Loucy (cell line): Measurements from ENCODE around the gene IDH2.

Experiments
- H2AFZ ChIP-seq: fragments of 200-600 bp; sonication (generic); 2 replicates; pipeline ENCODE4 v1.6.0; 2016; ENCODE audit warnings: antibody characterized with exemption, mild to moderate bottlenecking, low read length, moderate library complexity
- H3F3A ChIP-seq: fragments of 200-600 bp; 2 replicates; pipeline ENCODE4 v1.6.0; 2016; ENCODE audit warnings: antibody characterized with exemption, low read depth, mild to moderate bottlenecking
- H3K27me3 ChIP-seq: fragments of 200-600 bp; sonication (generic); 2 replicates; pipeline ENCODE4 v1.6.1; 2014; ENCODE audit warnings: low read length, mild to moderate bottlenecking; ENCODE audit not compliant: insufficient read depth, poor library complexity, severe bottlenecking
- H3K36me3 ChIP-seq: fragments of 200-600 bp; sonication (generic); 2 replicates; pipeline ENCODE4 v1.6.1; 2016; ENCODE audit warnings: low read length; ENCODE audit not compliant: insufficient read depth
- H3K4me1 ChIP-seq: fragments of 200-600 bp; sonication (generic); 2 replicates; pipeline ENCODE4 v1.5.1; 2014; ENCODE audit warnings: low read length, mild to moderate bottlenecking; ENCODE audit not compliant: insufficient read depth, poor library complexity, severe bottlenecking
- H3K4me2 ChIP-seq: fragments of 200-600 bp; sonication (generic); 2 replicates; pipeline ENCODE4 v1.6.0; 2014; ENCODE audit warnings: antibody characterized with exemption, low read length, low read depth, mild to moderate bottlenecking; ENCODE audit not compliant: poor library complexity, severe bottlenecking
- H3K4me3 ChIP-seq: fragments of 200-600 bp; sonication (generic); 2 replicates; pipeline ENCODE4 v1.5.1; 2014; ENCODE audit warnings: low read length, mild to moderate bottlenecking, mixed read lengths; ENCODE audit not compliant: poor library complexity, severe bottlenecking
- H3K79me2 ChIP-seq: fragments of 200-600 bp; sonication (generic); 2 replicates; pipeline ENCODE4 v1.6.1; 2014; ENCODE audit warnings: low read length; ENCODE audit not compliant: insufficient read depth
- H3K9ac ChIP-seq: fragments of 200-600 bp; sonication (generic); 2 replicates; pipeline ENCODE4 v1.6.0; 2014; ENCODE audit warnings: mild to moderate bottlenecking, low read depth, low read length, moderate library complexity; ENCODE audit not compliant: poor library complexity, severe bottlenecking
- H3K9me2 ChIP-seq: fragments of 200-600 bp; sonication (generic); replicated peaks from 2 replicates; pipeline ENCODE4 v1.6.1; 2016; ENCODE audit warnings: low read depth, low read length, mixed read lengths
- H3K9me3 ChIP-seq: fragments of 200-600 bp; sonication (generic); 2 replicates; pipeline ENCODE4 v1.6.1; 2014; ENCODE audit warnings: mild to moderate bottlenecking, antibody characterized with exemption, low read length, low read depth; ENCODE audit not compliant: insufficient read depth
- H4K20me1 ChIP-seq: fragments of 200-600 bp; sonication (generic); 2 replicates; pipeline ENCODE4 v1.6.0; 2014; ENCODE audit warnings: antibody characterized with exemption, low read length, mild to moderate bottlenecking; ENCODE audit not compliant: insufficient read depth, poor library complexity, severe bottlenecking
- CTCF ChIP-seq: fragments of 200-600 bp; sonication (generic); conservative IDR thresholded peaks from 2 replicates; pipeline ENCODE4 v1.5.1; 2014; ENCODE audit warnings: mild to moderate bottlenecking, antibody characterized with exemption, low read length
- EZH2phosphoT487 ChIP-seq: fragments of 200-600 bp; IDR thresholded peaks from 2 replicates; pipeline ENCODE4 v1.6.1; 2018; ENCODE audit warnings: antibody characterized with exemption, mild to moderate bottlenecking, moderate library complexity, borderline replicate concordance

IDH2 gene

GRCh38 chr15:90035840-90036230, 66.4 kb downstream of the IDH2 start:
- Histone ChIP-seq H3K4me2 (peak overlapping the region; percentile 85), H3K4me1 (peaks cover 89% of the 10 kb centered on the region), H3K27me3 (no peaks in the 10 kb centered on the region), H3K9me3 (no peaks in the 10 kb centered on the region), H2AFZ (no peak overlapping the region), H3F3A (peaks cover 4% of the 10 kb centered on the region; the same call in 1 of the 2 replicates), H3K9me2 (no peaks in the 10 kb centered on the region), H3K79me2 (peaks cover 71% of the 10 kb centered on the region), H4K20me1 (no peaks in the 10 kb centered on the region), H3K4me3 (no peak overlapping the region), H3K36me3 (no peaks in the 10 kb centered on the region), H3K9ac (peak overlapping the region; percentile 83)
- TF ChIP-seq CTCF (no peak), EZH2phosphoT487 (no peak)

- H4K20me1 ChIP-seq: no peaks in the 10 kb centered on the region
- TF ChIP-seq EZH2phosphoT487: no peak
- TF ChIP-seq CTCF: no peak
- H3K9me2 ChIP-seq: no peaks in the 10 kb centered on the region
- peak overlapping the region; percentile 69 for H3K4me3 ChIP-seq
- H3K36me3 ChIP-seq: no peaks in the 10 kb centered on the region
- peak overlapping the region; percentile 85 for H3K4me2 ChIP-seq
- H3K9me3 ChIP-seq: no peaks in the 10 kb centered on the region
- no peak overlapping the region for H2AFZ ChIP-seq
- peaks cover 68% of the 10 kb centered on the region for H3K79me2 ChIP-seq
- peaks cover 83% of the 10 kb centered on the region for H3K4me1 ChIP-seq
- H3K27me3 ChIP-seq: no peaks in the 10 kb centered on the region
- peak overlapping the region; percentile 83 for H3K9ac ChIP-seq
- peaks cover 4% of the 10 kb centered on the region; the same call in 1 of the 2 replicates for H3F3A ChIP-seq
Observed at GRCh38 chr15:90035095-90035839, 67.0 kb downstream of the IDH2 start.

- no peaks in the 10 kb centered on the region; the same call in 1 of the 2 replicates for H3K9me3 ChIP-seq
- H3K9me2 ChIP-seq: no peaks in the 10 kb centered on the region
- H4K20me1 ChIP-seq: no peaks in the 10 kb centered on the region
- H3K36me3 ChIP-seq: no peaks in the 10 kb centered on the region
- H3K9ac ChIP-seq: peak overlapping the region; percentile 70
- H3K4me3 ChIP-seq: peak overlapping the region; percentile 60
- peaks cover 4% of the 10 kb centered on the region; the same call in 1 of the 2 replicates for H3F3A ChIP-seq
- H3K27me3 ChIP-seq: no peaks in the 10 kb centered on the region
- TF ChIP-seq EZH2phosphoT487 (no peak), CTCF (no peak)
- H3K4me2 ChIP-seq: peak overlapping the region; percentile 85
- no peak overlapping the region for H2AFZ ChIP-seq
- peaks cover 72% of the 10 kb centered on the region for H3K4me1 ChIP-seq
- H3K79me2 ChIP-seq: peaks cover 66% of the 10 kb centered on the region
Observed at GRCh38 chr15:90033448-90033847, 68.8 kb downstream of the IDH2 start.
